ENCODE results near the gene PDCD6IP. TPM values are rescaled to one million over a fixed set of nuclear protein-coding genes. Genes with fewer than 3 reads are reported as not detected.

Gene PDCD6IP
- total and polyA plus RNA-seq, 2 experiments from 2014 or later, result 45.1 to 185 TPM

GRCh38 chr3:33898901-33899300, 100.5 kb downstream of the PDCD6IP start:
- Histone ChIP-seq H2AFZ (no peak overlapping the region), H3K27ac (ENCODE audit: low read depth) (no peak overlapping the region), H3F3A (replicated peaks; ENCODE audit: low read depth) (no peaks in the 10 kb centered on the region), H3K27me3 (ENCODE audit: insufficient read depth) (no peaks in the 10 kb centered on the region), H3K4me1 (ENCODE audit: insufficient read depth) (no peaks in the 10 kb centered on the region), H3K79me2 (replicated peaks; ENCODE audit: insufficient read depth) (no peaks in the 10 kb centered on the region), H3K36me3 (ENCODE audit: insufficient read depth) (no peaks in the 10 kb centered on the region; the same call in 1 of the 2 replicates), H3K9me2 (ENCODE audit: insufficient read depth) (no peaks in the 10 kb centered on the region; the same call in 1 of the 2 replicates), H3K4me2 (no peak overlapping the region), H3K4me3 (no peak overlapping the region), H4K20me1 (replicated peaks; ENCODE audit: insufficient read depth) (no peaks in the 10 kb centered on the region)
- Mint-ChIP-seq H3K27ac (no peak overlapping the region), H3K27me3 (ENCODE audit: insufficient read depth, low read depth, poor library complexity) (peaks cover 4% of the 10 kb centered on the region), H3K4me3 (no peak overlapping the region), H3K4me1 (no peaks in the 10 kb centered on the region), H3K36me3 (ENCODE audit: low read depth) (no peaks in the 10 kb centered on the region), H3K9me3 (no peaks in the 10 kb centered on the region)
- TF ChIP-seq ETS1 (IDR thresholded peaks at IDR 0.05) (no peak), STAT1 (IDR thresholded peaks at IDR 0.05; ENCODE audit: unreplicated experiment) (no peak)
- no peak for ATAC-seq
- no peak for DNase-seq (ENCODE audit: low spot score)

- Histone ChIP-seq H3K27ac (ENCODE audit: low read depth) (no peak overlapping the region), H3K4me3 (no peak overlapping the region), H4K20me1 (replicated peaks; ENCODE audit: insufficient read depth) (no peaks in the 10 kb centered on the region), H3K4me2 (no peak overlapping the region), H3K36me3 (ENCODE audit: insufficient read depth) (no peaks in the 10 kb centered on the region; the same call in 1 of the 2 replicates), H3K4me1 (ENCODE audit: insufficient read depth) (no peaks in the 10 kb centered on the region), H3K9me2 (ENCODE audit: insufficient read depth) (no peaks in the 10 kb centered on the region; the same call in 1 of the 2 replicates), H2AFZ (no peak overlapping the region), H3K79me2 (replicated peaks; ENCODE audit: insufficient read depth) (no peaks in the 10 kb centered on the region), H3F3A (replicated peaks; ENCODE audit: low read depth) (no peaks in the 10 kb centered on the region), H3K27me3 (ENCODE audit: insufficient read depth) (no peaks in the 10 kb centered on the region)
- H3K4me1 Mint-ChIP-seq, result no peaks in the 10 kb centered on the region
- DNase-seq (ENCODE audit: low spot score), result no peak
- ATAC-seq, result no peak
- peaks cover 4% of the 10 kb centered on the region for H3K27me3 Mint-ChIP-seq (ENCODE audit: insufficient read depth, low read depth, poor library complexity)
- no peaks in the 10 kb centered on the region; the same call in 2 of the 3 replicates for H3K36me3 Mint-ChIP-seq (ENCODE audit: low read depth)
- H3K27ac Mint-ChIP-seq, result no peak overlapping the region
- no peaks in the 10 kb centered on the region for H3K9me3 Mint-ChIP-seq
- H3K4me3 Mint-ChIP-seq, result no peak overlapping the region
- TF ChIP-seq STAT1 (IDR thresholded peaks at IDR 0.05; ENCODE audit: unreplicated experiment) (no peak), CREB1 (CRISPR knock-in tag; IDR thresholded peaks at IDR 0.05; ENCODE audit: low read depth) (no peak), EZH2phosphoT487 (IDR thresholded peaks at IDR 0.05; ENCODE audit: unreplicated experiment) (no peak), CTCF (conservative IDR thresholded peaks at IDR 0.05; ENCODE audit: low read depth in 2 of 2) (no peak), REST (IDR thresholded peaks at IDR 0.05; ENCODE audit: unreplicated experiment) (no peak), ETS1 (IDR thresholded peaks at IDR 0.05) (no peak), NANOG (IDR thresholded peaks at IDR 0.05; ENCODE audit: borderline replicate concordance) (no peak), ZNF114 (CRISPR knock-in tag; IDR thresholded peaks at IDR 0.05) (no peak), JUNB (IDR thresholded peaks at IDR 0.05; ENCODE audit: unreplicated experiment) (no peak)
These were observed 102.0 kb downstream of the PDCD6IP start for GRCh38 chr3:33900440-33900808.
